PC-9 (cell line): ENCODE measurements around the gene ATP10D. TPM values are rescaled to one million over a fixed set of nuclear protein-coding genes. Genes with fewer than 3 reads are reported as not detected.
A peak's percentile ranks its signal among the peaks of the same experiment; 100 is the strongest.
"Not testable (repeated sequence)": the region's sequence is repeated elsewhere in the genome, so short reads cannot be mapped to it uniquely, and the experiment has no call there.

Source experiments
- BruUV-seq: library from RNA; stranded (reverse); fragments of 400-500 nt; replicated peaks from 2 replicates; lab custom pipeline; 2021; lab: Mats Ljungman, UMichigan
- CTCF ChIA-PET: fragments of 300-600 bp; sonication (Branson Sonifier 250); formaldehyde crosslinking; loops from one replicate; lab custom pipeline; 2022; ENCODE audit warnings: antibody characterized with exemption; lab: Charles Lee
- POLR2A ChIA-PET: fragments of 300-600 bp; sonication (Branson Sonifier 250); formaldehyde crosslinking; loops from one replicate; lab custom pipeline; 2022; ENCODE audit warnings: antibody characterized with exemption; ENCODE audit not compliant: unreplicated experiment; lab: Charles Lee
- DNase-seq, 2 experiments: peaks; one replicate each; pipeline versions ENCODE4 v3.0.0 to v3.0.0-alpha.2; 2015 to 2022; ENCODE audit warnings: mixed read lengths in 1 of 2
- H2AFZ ChIP-seq: fragments of 200-600 bp; sonication (generic); 2 replicates; pipeline ENCODE4 v1.8.1; 2017; ENCODE audit warnings: antibody characterized with exemption
- H3F3A ChIP-seq: fragments of 200-600 bp; sonication (generic); 2 replicates; pipeline ENCODE4 v1.8.1; 2017; ENCODE audit warnings: antibody characterized with exemption, mild to moderate bottlenecking, low read depth; ENCODE audit not compliant: insufficient read depth
- H3K27ac ChIP-seq: fragments of 200-600 bp; sonication (generic); 2 replicates; pipeline ENCODE4 v1.6.1; 2016; ENCODE audit warnings: mixed run types
- H3K27me3 ChIP-seq: fragments of 200-600 bp; sonication (generic); 2 replicates; pipeline ENCODE4 v1.6.1; 2016; ENCODE audit warnings: low read depth, mixed run types; ENCODE audit not compliant: insufficient read depth
- H3K36me3 ChIP-seq: fragments of 200-600 bp; sonication (generic); 2 replicates; pipeline ENCODE4 v1.6.1; 2016; ENCODE audit warnings: low read depth, mixed run types
- H3K4me1 ChIP-seq: fragments of 200-600 bp; sonication (generic); replicated peaks from 2 replicates; pipeline ENCODE4 v1.6.1; 2016; ENCODE audit warnings: mixed run types; ENCODE audit not compliant: insufficient read depth
- H3K4me2 ChIP-seq: fragments of 200-600 bp; sonication (generic); 2 replicates; pipeline ENCODE4 v1.6.1; 2017; ENCODE audit warnings: mixed run types
- H3K4me3 ChIP-seq: fragments of 200-600 bp; sonication (generic); 2 replicates; pipeline ENCODE4 v1.6.1; 2016; ENCODE audit warnings: mixed run types
- H3K79me2 ChIP-seq: fragments of 200-600 bp; sonication (generic); 2 replicates; pipeline ENCODE4 v1.6.1; 2017; ENCODE audit warnings: low read depth, mixed run types
- H3K9me2 ChIP-seq: fragments of 200-600 bp; sonication (generic); 2 replicates; pipeline ENCODE4 v1.8.1; 2017; ENCODE audit warnings: mild to moderate bottlenecking; ENCODE audit not compliant: insufficient read depth
- H3K9me3 ChIP-seq: fragments of 200-600 bp; sonication (generic); 2 replicates; pipeline ENCODE4 v1.8.1; 2016; ENCODE audit warnings: low read depth; ENCODE audit not compliant: insufficient read depth
- H4K20me1 ChIP-seq: fragments of 200-600 bp; sonication (generic); 2 replicates; pipeline ENCODE4 v1.8.1; 2017; ENCODE audit not compliant: insufficient read depth
- CTCF ChIP-seq: fragments of 200-600 bp; sonication (generic); conservative IDR thresholded peaks from 2 replicates; pipeline ENCODE4 v1.6.1; 2017; ENCODE audit warnings: mixed run types, antibody characterized with exemption, mild to moderate bottlenecking, moderate library complexity
- EZH2 ChIP-seq: fragments of 200-600 bp; sonication (generic); IDR thresholded peaks from 2 replicates; pipeline ENCODE4 v1.8.0; 2017; ENCODE audit warnings: antibody characterized with exemption, low read depth
- intact Hi-C: fragments of 100-400 bp; cut with micrococcal nuclease; formaldehyde crosslinking; loops from one replicate; pipeline ENCODE4 v1.10.0; 2022; ENCODE audit not compliant: unreplicated experiment
- total RNA-seq: library from RNA; stranded (reverse); gene quantifications from 2 replicates; pipeline ENCODE4 v1.2.3, GENCODE V29; 2021

The ATP10D gene
- total RNA-seq, 1 experiment from 2014 or later: 35.2 TPM

- Histone ChIP-seq H3K9me3 (no peaks in the 10 kb centered on the region), H3K36me3 (no peaks in the 10 kb centered on the region), H4K20me1 (no peaks in the 10 kb centered on the region), H3K4me3 (no peak overlapping the region), H3K4me2 (no peak overlapping the region), H3K27ac (no peak overlapping the region), H3K4me1 (no peaks in the 10 kb centered on the region; the same call in 1 of the 2 replicates), H3K9me2 (no peaks in the 10 kb centered on the region), H3K79me2 (no peaks in the 10 kb centered on the region), H3K27me3 (no peaks in the 10 kb centered on the region), H3F3A (peaks cover 9% of the 10 kb centered on the region), H2AFZ (no peak overlapping the region)
- BruUV-seq: no TSS peak
- TF ChIP-seq EZH2 (no peak), CTCF (no peak)
- intact Hi-C loops: no loop called here
- no peak for DNase-seq
- CTCF ChIA-PET: no interaction called here
- POLR2A ChIA-PET: no interaction called here
Measured at GRCh38 chr4:47538825-47539154, 53.7 kb downstream of the ATP10D start.

GRCh38 chr4:47542640-47543039 is 57.6 kb downstream of the ATP10D start:
- H3K4me1 ChIP-seq, H2AFZ ChIP-seq, intact Hi-C loops, H3K4me2 ChIP-seq, H3K9me2 ChIP-seq, H3K36me3 ChIP-seq, H3F3A ChIP-seq, H4K20me1 ChIP-seq, H3K27me3 ChIP-seq, H3K79me2 ChIP-seq, H3K9me3 ChIP-seq, BruUV-seq, H3K4me3 ChIP-seq, CTCF ChIA-PET: not testable (repeated sequence)
- POLR2A ChIA-PET: interaction anchor here (0.6 kb wide), 1 partner anchor 9 kb away, joined by 6 read pairs; no protein-coding TSS in a partner anchor
- peak overlapping the region; percentile 44; the same call in 1 of the 2 replicates for H3K27ac ChIP-seq
- peak in 1 of 2 experiments; percentile 67 for DNase-seq

- no peak overlapping the region for H2AFZ ChIP-seq
- TF ChIP-seq CTCF (no peak), EZH2 (no peak)
- no peak overlapping the region for H3K4me3 ChIP-seq
- H3K27me3 ChIP-seq: no peaks in the 10 kb centered on the region
- no peaks in the 10 kb centered on the region for H3K79me2 ChIP-seq
- peaks cover 9% of the 10 kb centered on the region for H3F3A ChIP-seq
- H3K27ac ChIP-seq: no peak overlapping the region
- H3K9me3 ChIP-seq: no peaks in the 10 kb centered on the region
- intact Hi-C loops: no loop called here
- no peak overlapping the region for H3K4me2 ChIP-seq
- ChIA-PET POLR2A (interaction anchor here (0.6 kb wide), 2 partner anchors 9 to 12 kb away, joined by 5 to 6 read pairs; no protein-coding TSS in a partner anchor), CTCF (no interaction called here)
- BruUV-seq: no TSS peak
- DNase-seq: no peak
- no peaks in the 10 kb centered on the region for H3K36me3 ChIP-seq
- H3K9me2 ChIP-seq: no peaks in the 10 kb centered on the region
- no peaks in the 10 kb centered on the region for H4K20me1 ChIP-seq
- H3K4me1 ChIP-seq: no peaks in the 10 kb centered on the region; the same call in 1 of the 2 replicates
Measured at GRCh38 chr4:47543331-47543730, 58.3 kb downstream of the ATP10D start.

DNA sequence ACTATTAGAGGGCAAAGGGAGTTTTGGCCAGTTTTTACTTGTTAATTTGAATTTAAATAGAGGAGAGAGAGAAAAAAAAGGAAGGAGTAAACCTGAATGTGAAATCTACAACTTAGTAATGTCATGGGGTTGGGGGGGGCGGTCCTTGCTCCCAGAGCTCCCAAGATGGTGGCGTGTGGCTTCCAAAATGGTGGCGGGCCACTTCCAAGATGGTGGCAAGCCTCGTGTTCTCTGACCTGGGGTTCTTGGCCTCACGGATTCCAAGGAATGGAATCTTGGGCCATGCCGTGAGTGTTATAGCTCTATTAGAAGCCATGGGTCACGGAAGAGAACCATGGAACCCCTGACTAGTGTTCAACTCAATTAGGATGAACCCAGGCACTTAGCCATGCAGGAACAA is 65.3 kb downstream of the ATP10D start:
- H3K79me2 ChIP-seq, H3K4me2 ChIP-seq, POLR2A ChIA-PET, CTCF ChIA-PET, DNase-seq, H2AFZ ChIP-seq, H3K27me3 ChIP-seq, H3K4me3 ChIP-seq, H3K9me2 ChIP-seq, H4K20me1 ChIP-seq, H3K27ac ChIP-seq, H3F3A ChIP-seq, H3K9me3 ChIP-seq, BruUV-seq: not testable (repeated sequence)
- H3K36me3 ChIP-seq: 0 out of 2 replicates have a peak, but pooled peaks cover 15% of the 10 kb centered on the region
- H3K4me1 ChIP-seq: peaks cover 40% of the 10 kb centered on the region
- intact Hi-C loops: loop anchor here (5.0 kb wide), 1 partner anchor 38 kb away; no protein-coding TSS in a partner anchor
